Natural killer cell (primary cell): Measurements from ENCODE around the gene FAM161B. TPM values are rescaled to one million over a fixed set of nuclear protein-coding genes. Genes with fewer than 3 reads are reported as not detected.
"Not testable (repeated sequence)": the region's sequence is repeated elsewhere in the genome, so short reads cannot be mapped to it uniquely, and the experiment has no call there.

Source experiments
- ATAC-seq, 3 donors: fragments of 150-1000 bp in 2 of 3; fragments of 200-7000 bp in 1 of 3; cut with Tn5 transposase; 1 replicate in 1 of 3; 2 replicates in 2 of 3; pipeline ENCODE4 v1.10.0; 2021; ENCODE audit warnings: mild to moderate bottlenecking in 2 of 3, moderate library complexity in 2 of 3
- DNase-seq, 2 donors: peaks; one replicate each; pipeline versions ENCODE4 v3.0.0 to v3.0.0-alpha.2; 2013 to 2021; ENCODE audit warnings: mixed read lengths in 1 of 2
- H3K27ac ChIP-seq: one replicate; pipeline ENCODE4 v1.5.1; 2013; ENCODE audit warnings: mild to moderate bottlenecking, low read length
- H3K27me3 ChIP-seq: one replicate; pipeline ENCODE4 v1.6.1; 2013; ENCODE audit warnings: low read length; ENCODE audit not compliant: control insufficient read depth, insufficient read depth
- H3K36me3 ChIP-seq: one replicate; pipeline ENCODE4 v1.6.1; 2013; ENCODE audit warnings: low read length; ENCODE audit not compliant: control insufficient read depth, insufficient read depth
- H3K4me1 ChIP-seq: one replicate; pipeline ENCODE4 v1.6.1; 2013; ENCODE audit warnings: low read length; ENCODE audit not compliant: control insufficient read depth, insufficient read depth
- H3K4me3 ChIP-seq: one replicate; pipeline ENCODE4 v1.5.1; 2013; ENCODE audit warnings: low read length
- H3K9me3 ChIP-seq: one replicate; pipeline ENCODE4 v1.6.1; 2013; ENCODE audit warnings: low read length; ENCODE audit not compliant: control insufficient read depth, insufficient read depth
- H3K27ac Mint-ChIP-seq, 2 donors: one replicate each; pipeline ENCODE4 v1.8.0; 2022; ENCODE audit warnings: mild to moderate bottlenecking in 2 of 2, mixed read lengths in 2 of 2, moderate library complexity in 1 of 2
- H3K27me3 Mint-ChIP-seq, 2 donors: one replicate each; pipeline ENCODE4 v1.8.0; 2022; ENCODE audit warnings: low read depth in 2 of 2, mixed read lengths in 2 of 2
- H3K36me3 Mint-ChIP-seq: one replicate; pipeline ENCODE4 v1.8.0; 2022; ENCODE audit warnings: mixed read lengths
- H3K4me1 Mint-ChIP-seq, 2 donors: one replicate each; pipeline ENCODE4 v1.8.0; 2022; ENCODE audit warnings: mixed read lengths in 2 of 2
- H3K4me3 Mint-ChIP-seq: one replicate; pipeline ENCODE4 v1.8.0; 2022; ENCODE audit warnings: mild to moderate bottlenecking, moderate library complexity, mixed read lengths
- H3K9me3 Mint-ChIP-seq, 2 donors: one replicate each; pipeline ENCODE4 v1.8.0; 2022; ENCODE audit warnings: mixed read lengths in 2 of 2
- CTCF ChIP-seq: fragments of 200-600 bp; IDR thresholded peaks from one replicate; pipeline ENCODE4 v1.8.0; 2022; ENCODE audit warnings: antibody characterized with exemption
- WGBS: methylation state at CpG from one replicate; pipeline ENCODE4 v1.1.7; 2013; ENCODE audit warnings: missing lambda C conversion rate; ENCODE audit not compliant: insufficient coverage; 5-methylcytosine and 5-hydroxymethylcytosine counted together
- intact Hi-C: fragments of 100-400 bp; cut with micrococcal nuclease; formaldehyde crosslinking; loops from one replicate; pipeline ENCODE4 v1.14.2; 2022
- total RNA-seq, 4 donors: library from RNA; stranded (reverse); fragments of 120-200 nt in 1 of 4; gene quantifications; one replicate each; pipeline versions ENCODE4 v1.2.3 to v1.2.4, GENCODE V29; 2013 to 2022

Gene FAM161B
- total RNA-seq, 3 donors from 2014 or later (not counting 1 experiment from before 2014, with no cell fraction given), result 2.5 to 4.8 (median 3.1) TPM

GRCh38 chr14:73991092-73991491 is 41.2 kb upstream of the FAM161B start:
- H3K27ac Mint-ChIP-seq, result no peak overlapping the region
- no peaks in the 10 kb centered on the region for H3K9me3 Mint-ChIP-seq
- Histone ChIP-seq H3K36me3 (peaks cover 6% of the 10 kb centered on the region), H3K4me3 (no peak overlapping the region), H3K27me3 (no peaks in the 10 kb centered on the region), H3K27ac (no peak overlapping the region), H3K9me3 (no peaks in the 10 kb centered on the region), H3K4me1 (no peaks in the 10 kb centered on the region)
- no peak for ATAC-seq
- 82% methylated on average over 4 of the region's 4 CpGs for WGBS
- DNase-seq, result no peak
- TF ChIP-seq CTCF, result no peak
- H3K4me1 Mint-ChIP-seq, result no peaks in the 10 kb centered on the region
- H3K36me3 Mint-ChIP-seq, result peaks cover 7% of the 10 kb centered on the region
- intact Hi-C loops, result no loop called here
- no peak overlapping the region for H3K4me3 Mint-ChIP-seq
- H3K27me3 Mint-ChIP-seq, result no peaks in the 10 kb centered on the region

GRCh38 chr14:73988656-73989055 is 38.8 kb upstream of the FAM161B start:
- WGBS, result 91% methylated on average over 5 of the region's 7 CpGs
- H3K4me1 ChIP-seq, H3K36me3 Mint-ChIP-seq, H3K9me3 Mint-ChIP-seq, H3K4me3 ChIP-seq, H3K27ac ChIP-seq, ATAC-seq, DNase-seq, H3K36me3 ChIP-seq, intact Hi-C loops, H3K27me3 ChIP-seq, H3K4me1 Mint-ChIP-seq, H3K27ac Mint-ChIP-seq, H3K9me3 ChIP-seq, H3K4me3 Mint-ChIP-seq, H3K27me3 Mint-ChIP-seq: not testable (repeated sequence)

GRCh38 chr14:73988065-73988464 is 38.2 kb upstream of the FAM161B start:
- no peak for ATAC-seq
- Mint-ChIP-seq H3K27ac (no peak overlapping the region), H3K4me1 (no peaks in the 10 kb centered on the region), H3K27me3 (no peaks in the 10 kb centered on the region), H3K9me3 (no peaks in the 10 kb centered on the region), H3K4me3 (no peak overlapping the region), H3K36me3 (peaks cover 7% of the 10 kb centered on the region)
- intact Hi-C loops, result no loop called here
- Histone ChIP-seq H3K4me1 (no peaks in the 10 kb centered on the region), H3K9me3 (no peaks in the 10 kb centered on the region), H3K27me3 (no peaks in the 10 kb centered on the region), H3K4me3 (no peak overlapping the region), H3K27ac (no peak overlapping the region), H3K36me3 (peaks cover 6% of the 10 kb centered on the region)
- WGBS, result 87% methylated on average over 2 of the region's 3 CpGs
- no peak for TF ChIP-seq CTCF
- DNase-seq, result no peak

- DNase-seq (no peak), ATAC-seq (no peak)
- Mint-ChIP-seq H3K4me1 (no peaks in the 10 kb centered on the region), H3K9me3 (no peaks in the 10 kb centered on the region), H3K4me3 (no peak overlapping the region), H3K27me3 (no peaks in the 10 kb centered on the region), H3K27ac (no peak overlapping the region), H3K36me3 (no peaks in the 10 kb centered on the region)
- H3K36me3 ChIP-seq, result peaks cover 5% of the 10 kb centered on the region
- TF ChIP-seq CTCF, result no peak
- intact Hi-C loops, result no loop called here
- H3K4me3 ChIP-seq, result no peak overlapping the region
- no peaks in the 10 kb centered on the region for H3K27me3 ChIP-seq
- H3K9me3 ChIP-seq, result no peaks in the 10 kb centered on the region
- H3K4me1 ChIP-seq, result no peaks in the 10 kb centered on the region
- 92% methylated on average over 2 of the region's 4 CpGs for WGBS
- no peak overlapping the region for H3K27ac ChIP-seq
Observed at GRCh38 chr14:73977896-73978295, 28.0 kb upstream of the FAM161B start.
